K562 (cell line): ENCODE results near the gene CREB5. TPM values are rescaled to one million over a fixed set of nuclear protein-coding genes. Genes with fewer than 3 reads are reported as not detected.

Experiments used
- ATAC-seq: fragments of 200-7000 bp; cut with Tn5 transposase; 3 replicates; pipeline ENCODE4 v1.9.1; 2020; ENCODE audit warnings: moderate library complexity
- BruUV-seq: library from RNA; stranded (reverse); fragments of 400-500 nt; replicated peaks from 2 replicates; lab custom pipeline; 2021; lab: Mats Ljungman, UMichigan
- CTCF ChIA-PET: fragments of 300-600 bp; formaldehyde crosslinking; extraction: SDS; loops from one replicate; lab custom pipeline; 2021; ENCODE audit warnings: low intra/inter-chr PET ratio; lab: Yijun Ruan, JAX
- POLR2A ChIA-PET: fragments of 300-600, 350-650 bp; sonication (Branson Sonifier 250); formaldehyde crosslinking; extraction: SDS; loops from one replicate; lab custom pipeline; 2021; ENCODE audit warnings: antibody characterized with exemption, inconsistent platforms; lab: Yijun Ruan, JAX
- DNase-seq, 4 experiments: peaks; one replicate each; pipeline versions ENCODE4 v3.0.0 to v3.0.0-alpha.2; 2011 to 2018; ENCODE audit warnings: low spot score in 3 of 4, mixed read lengths in 3 of 4; ENCODE audit errors: extremely low read depth in 1 of 4
- FAIRE-seq: peaks from 2 replicates; lab custom pipeline; 2011; peaks lifted over from hg19 to GRCh38; lab: Jason Lieb, UNC
- H2AFZ ChIP-seq: 2 replicates; pipeline ENCODE4 v1.6.0; 2011; ENCODE audit warnings: low read depth, low read length, control low read depth, inconsistent platforms
- H3K27ac ChIP-seq: fragments of 200-600 bp; 3 replicates; pipeline ENCODE4 v1.8.0; 2011; ENCODE audit warnings: low read depth, mild to moderate bottlenecking, control low read depth, inconsistent platforms, low read length, moderate library complexity, mixed read lengths; ENCODE audit errors: extremely low read depth
- H3K27me3 ChIP-seq, 2 experiments: fragments of 300-600 bp in 1 of 2; 2 replicates in 1 of 2; 3 replicates in 1 of 2; pipeline versions ENCODE4 v1.6.0 to v1.8.0; 2011; ENCODE audit warnings: inconsistent platforms in 2 of 2, low read length in 2 of 2, mild to moderate bottlenecking in 1 of 2, mixed read lengths in 1 of 2, moderate library complexity in 1 of 2; ENCODE audit not compliant: control insufficient read depth in 2 of 2, insufficient read depth in 2 of 2
- H3K36me3 ChIP-seq: fragments of 300-600 bp; 3 replicates; pipeline ENCODE4 v1.8.0; 2011; ENCODE audit warnings: mild to moderate bottlenecking, low read length, inconsistent platforms; ENCODE audit not compliant: control insufficient read depth, insufficient read depth
- H3K4me1 ChIP-seq, 2 experiments: fragments of 200-600 bp in 1 of 2; replicated peaks in 1 of 2; 2 replicates in 1 of 2; 3 replicates in 1 of 2; pipeline versions ENCODE4 v1.5.1 to v1.8.0; 2011; ENCODE audit warnings: inconsistent platforms in 2 of 2, low read length in 2 of 2, mild to moderate bottlenecking in 1 of 2, mixed read lengths in 1 of 2, moderate library complexity in 1 of 2; ENCODE audit not compliant: control insufficient read depth in 2 of 2, insufficient read depth in 2 of 2
- H3K4me2 ChIP-seq: 2 replicates; pipeline ENCODE4 v1.6.1; 2011; ENCODE audit warnings: low read length, control low read depth, inconsistent platforms, mixed read lengths; ENCODE audit not compliant: insufficient read depth
- H3K4me3 ChIP-seq: fragments of 200-600 bp; sonication (generic), shearing (Covaris generic); 2 replicates; pipeline ENCODE4 v1.5.1; 2016; ENCODE audit warnings: control low read depth, inconsistent platforms
- H3K79me2 ChIP-seq: fragments of 200-600 bp; 3 replicates; pipeline ENCODE4 v1.8.0; 2011; ENCODE audit warnings: low read length, inconsistent platforms; ENCODE audit not compliant: control insufficient read depth, insufficient read depth
- H3K9ac ChIP-seq, 2 experiments: 2 replicates each; pipeline versions ENCODE4 v1.6.0 to v1.6.1; 2011; ENCODE audit warnings: low read depth in 2 of 2, low read length in 2 of 2, control low read depth in 1 of 2, inconsistent platforms in 1 of 2, mild to moderate bottlenecking in 1 of 2, mixed read lengths in 1 of 2; ENCODE audit not compliant: insufficient read depth in 1 of 2
- H3K9me1 ChIP-seq: one replicate; pipeline ENCODE4 v1.6.0; 2011; ENCODE audit warnings: inconsistent platforms, mild to moderate bottlenecking, low read length, moderate library complexity; ENCODE audit not compliant: control insufficient read depth, insufficient read depth
- H3K9me3 ChIP-seq: replicated peaks from 2 replicates; pipeline ENCODE4 v1.5.1; 2011; ENCODE audit warnings: low read depth, low read length, inconsistent platforms; ENCODE audit not compliant: control insufficient read depth, insufficient read depth
- H4K20me1 ChIP-seq: replicated peaks from 2 replicates; pipeline ENCODE4 v1.6.1; 2011; ENCODE audit warnings: low read length, inconsistent platforms, mixed read lengths; ENCODE audit not compliant: control insufficient read depth, insufficient read depth
- BCL6 ChIP-seq: fragments of 250-450 bp; sonication (Bioruptor Pico); IDR thresholded peaks from 2 replicates; pipeline ENCODE4 v1.4.0; 2020
- EP400 ChIP-seq: fragments of 450-650 bp; IDR thresholded peaks from 2 replicates; pipeline ENCODE4 v1.6.1; 2017; ENCODE audit warnings: antibody characterized with exemption, mild to moderate bottlenecking, moderate library complexity
- HIVEP1 ChIP-seq: fragments of 250-450 bp; sonication (Bioruptor Pico); IDR thresholded peaks from 2 replicates; pipeline ENCODE4 v1.4.0; 2020; ENCODE audit warnings: mild to moderate bottlenecking
- MCM3 ChIP-seq: fragments of 450-650 bp; IDR thresholded peaks from 2 replicates; pipeline ENCODE4 v1.6.1; 2016
- MEIS2 ChIP-seq: fragments of 450-650 bp; IDR thresholded peaks from 2 replicates; pipeline ENCODE4 v1.6.1; 2014; ENCODE audit warnings: mild to moderate bottlenecking; ENCODE audit not compliant: partially characterized antibody
- NCOA1 ChIP-seq: fragments of 450-650 bp; IDR thresholded peaks from 2 replicates; pipeline ENCODE4 v1.6.1; 2016; ENCODE audit warnings: low read depth
- PHB ChIP-seq: fragments of 250-450 bp; sonication (Bioruptor Pico); IDR thresholded peaks from 2 replicates; pipeline ENCODE4 v1.5.0; 2021
- POLR2H ChIP-seq: IDR thresholded peaks from 2 replicates; pipeline ENCODE4 v1.6.1; 2016; ENCODE audit warnings: missing genetic modification characterization, low read depth, mild to moderate bottlenecking, control low read depth, missing compliant biosample characterization, moderate library complexity
- PTRF ChIP-seq: fragments of 450-650 bp; IDR thresholded peaks from 2 replicates; pipeline ENCODE4 v1.6.1; 2016; ENCODE audit warnings: mild to moderate bottlenecking, missing genetic modification characterization, missing compliant biosample characterization
- SMAD4 ChIP-seq: fragments of 250-450 bp; sonication (Bioruptor Pico); conservative IDR thresholded peaks from 2 replicates; pipeline ENCODE4 v1.8.0; 2021; ENCODE audit warnings: inconsistent platforms, mild to moderate bottlenecking, moderate library complexity
- SMARCC2 ChIP-seq: fragments of 450-650 bp; IDR thresholded peaks from 2 replicates; pipeline ENCODE4 v1.6.1; 2017; ENCODE audit warnings: antibody characterized with exemption, moderate library complexity, mild to moderate bottlenecking, low read depth
- ZNF57 ChIP-seq: fragments of 450-650 bp; formaldehyde crosslinking; IDR thresholded peaks from 2 replicates; pipeline ENCODE4 v1.4.0; 2020; ENCODE audit warnings: mild to moderate bottlenecking, moderate library complexity
- WGBS: fragments of 100-300 bp; shearing (Covaris generic); methylation state at CpG from one replicate; pipeline ENCODE4 v1.1.6; 2016; ENCODE audit warnings: low coverage, mixed read lengths; ENCODE audit not compliant: insufficient coverage; ENCODE audit errors: missing lambda C conversion rate; 5-methylcytosine and 5-hydroxymethylcytosine counted together
- in situ Hi-C: fragments of 300-500 bp; cut with MboI; formaldehyde crosslinking; loops from 4 replicates; pipeline ENCODE4 v1.15.0; 2018; ENCODE audit warnings: inconsistent platforms, mixed read lengths
- intact Hi-C: fragments of 100-400 bp; cut with micrococcal nuclease; formaldehyde crosslinking; loops from 2 replicates; pipeline ENCODE4 v1.14.2; 2022
- polyA plus RNA-seq, 8 experiments: library from polyadenylated mRNA; depleted of rRNA in 4 of 8; stranded (reverse) in 5 of 8; unstranded in 3 of 8; fragments of >200 nt; fragmentation: Nextera tagmentation in 2 of 8; fragmentation: Illumina TruSeq in 1 of 8; extraction: Ambion mirVana in 2 of 8; extraction: Trizol in 1 of 8; gene quantifications; 2 replicates each; pipeline versions ENCODE4 v1.2.1 to v1.2.3, GENCODE V29; 2011 to 2014; ENCODE audit warnings: inconsistent platforms in 1 of 8, missing spikeins in 1 of 8
- total RNA-seq, 7 experiments: library from RNA; depleted of rRNA in 6 of 7; stranded (reverse); fragments of >200 nt in 6 of 7; fragmentation: Illumina TruSeq in 2 of 7; extraction: Trizol in 2 of 7; gene quantifications; 2 replicates each; pipeline versions ENCODE4 v1.2.1 to v1.2.3, GENCODE V29; 2011 to 2021; ENCODE audit warnings: low replicate concordance in 1 of 7
- TF ChIP-seq, protein P1 (sequence below), 2 experiments: fragments of 150-350 bp in 1 of 2; IDR thresholded peaks; 2 replicates each; pipeline ENCODE4 v1.6.1; 2012 to 2016; ENCODE audit warnings: low read depth in 2 of 2, low read length in 2 of 2, mild to moderate bottlenecking in 1 of 2, moderate library complexity in 1 of 2
- TF ChIP-seq, protein P2 (sequence below): fragments of 150-350 bp; IDR thresholded peaks from 2 replicates; pipeline ENCODE4 v1.6.1; 2014; ENCODE audit warnings: low read depth, mild to moderate bottlenecking, low read length, borderline replicate concordance
- TF ChIP-seq, protein P3 (sequence below): IDR thresholded peaks from 3 replicates; pipeline ENCODE4 v1.6.1; 2011; ENCODE audit warnings: borderline replicate concordance, mild to moderate bottlenecking, moderate library complexity; ENCODE audit not compliant: insufficient read length; ENCODE audit errors: extremely low read depth

CREB5 gene
- total and polyA plus RNA-seq, 9 of the 15 experiments (the other 6 are each of a cell fraction or from before 2014, with no cell fraction given) = 0.33 to 6.4 (median 1.8) TPM

DNA sequence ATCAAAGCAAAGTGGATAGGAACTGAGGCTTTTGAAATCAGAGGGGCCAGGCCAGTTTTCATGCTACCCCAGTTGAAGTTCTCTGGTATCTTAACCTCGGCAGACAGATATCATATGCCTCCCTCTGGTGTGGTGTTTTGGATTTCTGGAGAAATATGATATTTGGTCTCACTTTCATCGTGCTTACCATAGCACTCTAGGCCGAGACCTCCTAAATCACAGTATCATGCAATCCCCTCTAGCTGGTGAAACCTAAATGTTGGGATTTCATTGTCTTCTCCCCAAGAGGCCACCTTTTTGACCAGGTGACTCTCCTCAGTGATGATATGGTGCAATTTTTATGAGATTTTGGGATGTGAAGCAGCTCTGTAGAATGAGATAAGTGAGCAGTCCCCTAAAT, 183.5 kb downstream of the CREB5 start:
- FAIRE-seq (no peak), ATAC-seq (no peak), DNase-seq (no peak)
- Histone ChIP-seq H3K4me3 (no peak overlapping the region), H3K9me1 (no peaks in the 10 kb centered on the region), H3K36me3 (no peaks in the 10 kb centered on the region), H3K27me3 (no peaks in the 10 kb centered on the region), H3K9ac (no peak overlapping the region), H3K4me1 (no peaks in the 10 kb centered on the region), H3K79me2 (no peaks in the 10 kb centered on the region), H4K20me1 (no peaks in the 10 kb centered on the region), H3K9me3 (no peaks in the 10 kb centered on the region), H2AFZ (no peak overlapping the region), H3K27ac (no peak overlapping the region), H3K4me2 (no peak overlapping the region)
- TF ChIP-seq, protein P1, sequence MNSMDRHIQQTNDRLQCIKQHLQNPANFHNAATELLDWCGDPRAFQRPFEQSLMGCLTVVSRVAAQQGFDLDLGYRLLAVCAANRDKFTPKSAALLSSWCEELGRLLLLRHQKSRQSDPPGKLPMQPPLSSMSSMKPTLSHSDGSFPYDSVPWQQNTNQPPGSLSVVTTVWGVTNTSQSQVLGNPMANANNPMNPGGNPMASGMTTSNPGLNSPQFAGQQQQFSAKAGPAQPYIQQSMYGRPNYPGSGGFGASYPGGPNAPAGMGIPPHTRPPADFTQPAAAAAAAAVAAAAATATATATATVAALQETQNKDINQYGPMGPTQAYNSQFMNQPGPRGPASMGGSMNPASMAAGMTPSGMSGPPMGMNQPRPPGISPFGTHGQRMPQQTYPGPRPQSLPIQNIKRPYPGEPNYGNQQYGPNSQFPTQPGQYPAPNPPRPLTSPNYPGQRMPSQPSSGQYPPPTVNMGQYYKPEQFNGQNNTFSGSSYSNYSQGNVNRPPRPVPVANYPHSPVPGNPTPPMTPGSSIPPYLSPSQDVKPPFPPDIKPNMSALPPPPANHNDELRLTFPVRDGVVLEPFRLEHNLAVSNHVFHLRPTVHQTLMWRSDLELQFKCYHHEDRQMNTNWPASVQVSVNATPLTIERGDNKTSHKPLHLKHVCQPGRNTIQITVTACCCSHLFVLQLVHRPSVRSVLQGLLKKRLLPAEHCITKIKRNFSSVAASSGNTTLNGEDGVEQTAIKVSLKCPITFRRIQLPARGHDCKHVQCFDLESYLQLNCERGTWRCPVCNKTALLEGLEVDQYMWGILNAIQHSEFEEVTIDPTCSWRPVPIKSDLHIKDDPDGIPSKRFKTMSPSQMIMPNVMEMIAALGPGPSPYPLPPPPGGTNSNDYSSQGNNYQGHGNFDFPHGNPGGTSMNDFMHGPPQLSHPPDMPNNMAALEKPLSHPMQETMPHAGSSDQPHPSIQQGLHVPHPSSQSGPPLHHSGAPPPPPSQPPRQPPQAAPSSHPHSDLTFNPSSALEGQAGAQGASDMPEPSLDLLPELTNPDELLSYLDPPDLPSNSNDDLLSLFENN (IDR thresholded peaks at IDR 0.05; ENCODE audit: low read depth in 2 of 2, low read length in 2 of 2) = no peak
- TF ChIP-seq MEIS2 = no peak
- no peak for TF ChIP-seq PTRF (tag)
- TF ChIP-seq MCM3 = no peak
- TF ChIP-seq HIVEP1 (CRISPR knock-in tag) = no peak
- TF ChIP-seq, protein P2, sequence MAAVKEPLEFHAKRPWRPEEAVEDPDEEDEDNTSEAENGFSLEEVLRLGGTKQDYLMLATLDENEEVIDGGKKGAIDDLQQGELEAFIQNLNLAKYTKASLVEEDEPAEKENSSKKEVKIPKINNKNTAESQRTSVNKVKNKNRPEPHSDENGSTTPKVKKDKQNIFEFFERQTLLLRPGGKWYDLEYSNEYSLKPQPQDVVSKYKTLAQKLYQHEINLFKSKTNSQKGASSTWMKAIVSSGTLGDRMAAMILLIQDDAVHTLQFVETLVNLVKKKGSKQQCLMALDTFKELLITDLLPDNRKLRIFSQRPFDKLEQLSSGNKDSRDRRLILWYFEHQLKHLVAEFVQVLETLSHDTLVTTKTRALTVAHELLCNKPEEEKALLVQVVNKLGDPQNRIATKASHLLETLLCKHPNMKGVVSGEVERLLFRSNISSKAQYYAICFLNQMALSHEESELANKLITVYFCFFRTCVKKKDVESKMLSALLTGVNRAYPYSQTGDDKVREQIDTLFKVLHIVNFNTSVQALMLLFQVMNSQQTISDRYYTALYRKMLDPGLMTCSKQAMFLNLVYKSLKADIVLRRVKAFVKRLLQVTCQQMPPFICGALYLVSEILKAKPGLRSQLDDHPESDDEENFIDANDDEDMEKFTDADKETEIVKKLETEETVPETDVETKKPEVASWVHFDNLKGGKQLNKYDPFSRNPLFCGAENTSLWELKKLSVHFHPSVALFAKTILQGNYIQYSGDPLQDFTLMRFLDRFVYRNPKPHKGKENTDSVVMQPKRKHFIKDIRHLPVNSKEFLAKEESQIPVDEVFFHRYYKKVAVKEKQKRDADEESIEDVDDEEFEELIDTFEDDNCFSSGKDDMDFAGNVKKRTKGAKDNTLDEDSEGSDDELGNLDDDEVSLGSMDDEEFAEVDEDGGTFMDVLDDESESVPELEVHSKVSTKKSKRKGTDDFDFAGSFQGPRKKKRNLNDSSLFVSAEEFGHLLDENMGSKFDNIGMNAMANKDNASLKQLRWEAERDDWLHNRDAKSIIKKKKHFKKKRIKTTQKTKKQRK = no peak
- TF ChIP-seq NCOA1 = no peak
- TF ChIP-seq SMAD4 (CRISPR knock-in tag) = no peak
- TF ChIP-seq SMARCC2 = no peak
- no peak for TF ChIP-seq BCL6 (CRISPR knock-in tag)
- TF ChIP-seq EP400 = no peak
- no peak for TF ChIP-seq PHB
- TF ChIP-seq POLR2H = no peak
- no peak for TF ChIP-seq ZNF57 (CRISPR knock-in tag)
- TF ChIP-seq, protein P3, sequence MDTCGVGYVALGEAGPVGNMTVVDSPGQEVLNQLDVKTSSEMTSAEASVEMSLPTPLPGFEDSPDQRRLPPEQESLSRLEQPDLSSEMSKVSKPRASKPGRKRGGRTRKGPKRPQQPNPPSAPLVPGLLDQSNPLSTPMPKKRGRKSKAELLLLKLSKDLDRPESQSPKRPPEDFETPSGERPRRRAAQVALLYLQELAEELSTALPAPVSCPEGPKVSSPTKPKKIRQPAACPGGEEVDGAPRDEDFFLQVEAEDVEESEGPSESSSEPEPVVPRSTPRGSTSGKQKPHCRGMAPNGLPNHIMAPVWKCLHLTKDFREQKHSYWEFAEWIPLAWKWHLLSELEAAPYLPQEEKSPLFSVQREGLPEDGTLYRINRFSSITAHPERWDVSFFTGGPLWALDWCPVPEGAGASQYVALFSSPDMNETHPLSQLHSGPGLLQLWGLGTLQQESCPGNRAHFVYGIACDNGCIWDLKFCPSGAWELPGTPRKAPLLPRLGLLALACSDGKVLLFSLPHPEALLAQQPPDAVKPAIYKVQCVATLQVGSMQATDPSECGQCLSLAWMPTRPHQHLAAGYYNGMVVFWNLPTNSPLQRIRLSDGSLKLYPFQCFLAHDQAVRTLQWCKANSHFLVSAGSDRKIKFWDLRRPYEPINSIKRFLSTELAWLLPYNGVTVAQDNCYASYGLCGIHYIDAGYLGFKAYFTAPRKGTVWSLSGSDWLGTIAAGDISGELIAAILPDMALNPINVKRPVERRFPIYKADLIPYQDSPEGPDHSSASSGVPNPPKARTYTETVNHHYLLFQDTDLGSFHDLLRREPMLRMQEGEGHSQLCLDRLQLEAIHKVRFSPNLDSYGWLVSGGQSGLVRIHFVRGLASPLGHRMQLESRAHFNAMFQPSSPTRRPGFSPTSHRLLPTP = no peak
- ChIA-PET CTCF (no interaction called here), POLR2A (interaction anchor here (0.8 kb wide), 1 partner anchor 14 kb away, joined by 3 read pairs; no protein-coding TSS in a partner anchor)
- intact Hi-C loops (no loop called here), in situ Hi-C loops (no loop called here)
- BruUV-seq = no TSS peak
- 0% methylated on average over 3 of the region's 3 CpGs for WGBS
